Kidney epithelial cell (primary cell): Measurements from ENCODE around the gene KIAA0586. TPM values are rescaled to one million over a fixed set of nuclear protein-coding genes. Genes with fewer than 3 reads are reported as not detected.
A peak's percentile ranks its signal among the peaks of the same experiment; 100 is the strongest.

Experiments
- DNase-seq: peaks from one replicate; pipeline ENCODE4 v3.0.0-alpha.2; 2010; ENCODE audit warnings: low read depth
- H3K27me3 ChIP-seq: 2 replicates; pipeline ENCODE4 v1.6.0; 2011; ENCODE audit warnings: low read length; ENCODE audit not compliant: control insufficient read depth, insufficient read depth
- H3K36me3 ChIP-seq: 2 replicates; pipeline ENCODE4 v1.5.1; 2011; ENCODE audit warnings: low read length; ENCODE audit not compliant: control insufficient read depth, insufficient read depth
- H3K4me3 ChIP-seq: 2 replicates; pipeline ENCODE4 v1.5.1; 2011; ENCODE audit warnings: low read depth, mild to moderate bottlenecking, control low read depth, low read length
- CTCF ChIP-seq: IDR thresholded peaks from 2 replicates; pipeline ENCODE4 v1.5.1; 2011; ENCODE audit warnings: mild to moderate bottlenecking, moderate library complexity, low read length, control low read depth, inconsistent platforms; ENCODE audit not compliant: insufficient read depth, poor library complexity, severe bottlenecking
- total RNA-seq: library from RNA; depleted of rRNA; stranded (reverse); fragments of >200 nt; gene quantifications from 2 replicates; pipeline ENCODE4 v1.2.3, GENCODE V29; 2015

KIAA0586 gene
- total RNA-seq, 1 donor from 2014 or later = 21.4 TPM

DNA sequence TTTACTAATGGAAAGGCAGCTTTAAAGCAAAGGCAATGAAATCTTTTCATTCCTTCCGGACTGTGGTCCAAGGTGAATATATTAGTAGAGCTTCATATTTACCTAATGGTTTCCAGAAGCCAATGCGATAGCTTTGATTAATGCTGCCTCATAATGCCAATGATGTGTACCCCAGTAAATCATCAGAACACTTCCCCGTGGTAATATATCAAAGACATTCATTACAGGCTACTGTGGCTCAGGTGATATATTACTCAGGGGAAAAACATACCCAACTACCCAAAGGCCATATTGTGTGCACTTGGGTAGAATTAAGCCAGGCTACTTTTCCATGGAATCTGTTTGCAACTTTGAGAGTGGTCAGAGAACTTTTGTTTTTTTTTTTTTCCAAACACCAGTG lies 140.8 kb downstream of the KIAA0586 start:
- no peak for TF ChIP-seq CTCF
- H3K27me3 ChIP-seq = no peaks in the 10 kb centered on the region
- DNase-seq = no peak
- no peaks in the 10 kb centered on the region for H3K36me3 ChIP-seq
- no peak overlapping the region for H3K4me3 ChIP-seq

GRCh38 chr14:58571256-58571655 lies 143.7 kb downstream of the KIAA0586 start:
- TF ChIP-seq CTCF = no peak
- DNase-seq = no peak
- no peaks in the 10 kb centered on the region for H3K36me3 ChIP-seq
- no peaks in the 10 kb centered on the region for H3K27me3 ChIP-seq
- H3K4me3 ChIP-seq = no peak overlapping the region

GRCh38 chr14:58571769-58572472 lies 144.4 kb downstream of the KIAA0586 start:
- DNase-seq = peak; percentile 55
- H3K4me3 ChIP-seq = no peak overlapping the region
- H3K27me3 ChIP-seq = no peaks in the 10 kb centered on the region
- no peaks in the 10 kb centered on the region for H3K36me3 ChIP-seq
- no peak for TF ChIP-seq CTCF

DNA sequence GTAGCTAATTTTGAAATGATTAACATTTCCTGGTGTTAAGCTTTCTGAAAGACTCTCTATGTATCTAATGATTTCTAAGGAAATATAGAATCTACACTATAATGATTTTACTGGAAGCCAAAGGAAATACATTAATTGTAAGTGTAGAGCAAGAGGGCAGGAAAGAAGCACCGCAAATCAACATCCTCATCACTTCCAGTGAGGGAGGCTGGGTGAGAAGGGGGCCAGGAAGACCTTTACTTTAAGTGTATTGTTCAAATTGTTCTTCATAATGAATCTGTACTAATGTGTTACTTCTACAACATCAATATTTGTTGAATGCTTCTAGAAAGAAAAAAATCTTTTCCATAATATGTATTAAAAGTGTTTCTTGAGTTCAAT lies 144.9 kb downstream of the KIAA0586 start:
- TF ChIP-seq CTCF = no peak
- Histone ChIP-seq H3K27me3 (no peaks in the 10 kb centered on the region), H3K4me3 (no peak overlapping the region), H3K36me3 (no peaks in the 10 kb centered on the region)
- no peak for DNase-seq

- Histone ChIP-seq H3K36me3 (no peaks in the 10 kb centered on the region), H3K4me3 (no peak overlapping the region), H3K27me3 (no peaks in the 10 kb centered on the region)
- no peak for TF ChIP-seq CTCF
- DNase-seq = no peak
Measured at GRCh38 chr14:58572863-58573262, 145.3 kb downstream of the KIAA0586 start.

DNA sequence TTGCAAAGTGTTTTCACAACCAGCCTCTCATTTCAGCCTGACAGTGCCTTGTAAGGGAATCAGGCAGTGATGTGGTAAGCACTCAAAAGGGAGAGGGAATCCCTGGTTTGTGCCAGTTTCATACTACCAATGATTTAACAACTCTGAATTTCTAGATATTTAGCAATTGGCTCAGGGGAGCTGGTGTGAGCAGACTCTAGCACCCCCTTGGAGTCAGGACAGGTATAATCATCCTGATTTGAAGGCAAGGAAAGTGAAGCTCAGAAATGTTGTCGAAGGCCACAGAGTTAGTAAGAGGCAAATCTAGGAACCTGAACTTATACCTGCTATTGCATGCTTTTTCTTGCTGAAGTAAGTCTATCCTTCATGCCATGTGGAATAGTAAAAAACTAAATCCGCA lies 147.1 kb downstream of the KIAA0586 start:
- Histone ChIP-seq H3K36me3 (no peaks in the 10 kb centered on the region), H3K27me3 (no peaks in the 10 kb centered on the region)

More for the DNA sequence above, 147.1 kb downstream of the KIAA0586 start:
- peak; percentile 5 for TF ChIP-seq CTCF
- no peak overlapping the region for H3K4me3 ChIP-seq
- no peak for DNase-seq
